Keratinocyte (primary cell): ENCODE data around the gene SLC45A2. TPM values are rescaled to one million over a fixed set of nuclear protein-coding genes. Genes with fewer than 3 reads are reported as not detected.

Source experiments
- DNase-seq: peaks from one replicate; pipeline ENCODE4 v3.0.0-alpha.2; 2011; ENCODE audit warnings: low read depth, missing footprints, low spot score
- FAIRE-seq: peaks from 2 replicates; lab custom pipeline; 2011; peaks lifted over from hg19 to GRCh38; lab: Jason Lieb, UNC
- H2AFZ ChIP-seq: 2 replicates; pipeline ENCODE4 v1.6.0; 2012; ENCODE audit warnings: low read length, control low read depth, inconsistent platforms; ENCODE audit not compliant: control insufficient read depth
- H3K27ac ChIP-seq: 2 replicates; pipeline ENCODE4 v1.5.1; 2011; ENCODE audit warnings: low read length; ENCODE audit not compliant: control insufficient read depth, insufficient read depth
- H3K27me3 ChIP-seq: 3 replicates; pipeline ENCODE4 v1.6.0; 2011; ENCODE audit warnings: low read length; ENCODE audit not compliant: control insufficient read depth, insufficient read depth; ENCODE audit errors: extremely low read depth
- H3K36me3 ChIP-seq, 2 experiments: 2 replicates in 1 of 2; 3 replicates in 1 of 2; pipeline ENCODE4 v1.5.1; 2011; ENCODE audit warnings: low read length in 2 of 2, mild to moderate bottlenecking in 1 of 2; ENCODE audit not compliant: control insufficient read depth in 2 of 2, insufficient read depth in 2 of 2; ENCODE audit errors: extremely low read depth in 1 of 2
- H3K4me1 ChIP-seq: 3 replicates; pipeline ENCODE4 v1.5.1; 2011; ENCODE audit warnings: low read length; ENCODE audit not compliant: control insufficient read depth, insufficient read depth; ENCODE audit errors: extremely low read depth
- H3K4me2 ChIP-seq: 3 replicates; pipeline ENCODE4 v1.6.0; 2011; ENCODE audit warnings: low read depth, low read length; ENCODE audit not compliant: control insufficient read depth, insufficient read depth; ENCODE audit errors: extremely low read depth
- H3K4me3 ChIP-seq, 3 experiments: fragments of 200-600 bp in 1 of 3; sonication (generic) in 1 of 3; 2 replicates in 2 of 3; 3 replicates in 1 of 3; pipeline ENCODE4 v1.5.1; 2011 to 2016; ENCODE audit warnings: low read length in 3 of 3, mild to moderate bottlenecking in 3 of 3, control low read depth in 2 of 3, inconsistent platforms in 1 of 3, low read depth in 1 of 3, mixed read lengths in 1 of 3, mixed run types in 1 of 3, moderate library complexity in 1 of 3; ENCODE audit not compliant: control insufficient read depth in 2 of 3, insufficient read depth in 2 of 3; ENCODE audit errors: extremely low read depth in 1 of 3
- H3K79me2 ChIP-seq: 2 replicates; pipeline ENCODE4 v1.6.0; 2012; ENCODE audit warnings: low read length; ENCODE audit not compliant: control insufficient read depth, insufficient read depth
- H3K9ac ChIP-seq: 3 replicates; pipeline ENCODE4 v1.6.0; 2011; ENCODE audit warnings: low read length; ENCODE audit not compliant: control insufficient read depth, insufficient read depth; ENCODE audit errors: extremely low read depth
- H3K9me1 ChIP-seq: 3 replicates; pipeline ENCODE4 v1.6.0; 2011; ENCODE audit warnings: low read length; ENCODE audit not compliant: control insufficient read depth, insufficient read depth; ENCODE audit errors: extremely low read depth
- H3K9me3 ChIP-seq: 2 replicates; pipeline ENCODE4 v1.5.1; 2012; ENCODE audit warnings: low read depth, low read length; ENCODE audit not compliant: control insufficient read depth
- H4K20me1 ChIP-seq: 3 replicates; pipeline ENCODE4 v1.6.0; 2011; ENCODE audit warnings: low read length; ENCODE audit not compliant: control insufficient read depth, insufficient read depth; ENCODE audit errors: extremely low read depth
- EZH2 ChIP-seq: IDR thresholded peaks from one replicate; pipeline ENCODE4 v1.6.1; 2012; ENCODE audit warnings: inconsistent platforms, mild to moderate bottlenecking, low read length, moderate library complexity
- dilution Hi-C: fragments of 300-500 bp; cut with MboI; formaldehyde crosslinking; loops from one replicate; pipeline ENCODE4 v1.7.0; 2020; ENCODE audit warnings: low sequenced_read_pairs; ENCODE audit not compliant: extremely low pct_ligation_motif_present
- polyA plus RNA-seq, 5 experiments: library from polyadenylated mRNA; depleted of rRNA in 3 of 5; stranded (reverse) in 3 of 5; stranded (forward) in 1 of 5; unstranded in 1 of 5; fragments of >200 nt; gene quantifications; 1 replicate in 1 of 5; 2 replicates in 3 of 5; 3 replicates in 1 of 5; pipeline versions ENCODE4 v1.2.1 to v1.2.3, GENCODE V29; 2011 to 2012; ENCODE audit warnings: missing spikeins in 2 of 5, low read depth in 1 of 5, low replicate concordance in 1 of 5
- TF ChIP-seq, protein P1 (sequence below), 3 experiments: IDR thresholded peaks in 1 of 3; conservative IDR thresholded peaks in 1 of 3; optimal IDR thresholded peaks in 1 of 3; 2 replicates in 2 of 3; 3 replicates in 1 of 3; pipeline versions ENCODE3 to v1.5.1; 2011; ENCODE audit warnings: low read length in 3 of 3, mild to moderate bottlenecking in 3 of 3, moderate library complexity in 2 of 3, control low read depth in 1 of 3, inconsistent platforms in 1 of 3; ENCODE audit not compliant: insufficient read depth in 2 of 3; ENCODE audit errors: extremely low read depth in 1 of 3

Gene SLC45A2
- polyA plus RNA-seq, 1 donor (not counting 4 experiments of a cell fraction or from before 2014, with no cell fraction given) = 0.04 TPM

DNA sequence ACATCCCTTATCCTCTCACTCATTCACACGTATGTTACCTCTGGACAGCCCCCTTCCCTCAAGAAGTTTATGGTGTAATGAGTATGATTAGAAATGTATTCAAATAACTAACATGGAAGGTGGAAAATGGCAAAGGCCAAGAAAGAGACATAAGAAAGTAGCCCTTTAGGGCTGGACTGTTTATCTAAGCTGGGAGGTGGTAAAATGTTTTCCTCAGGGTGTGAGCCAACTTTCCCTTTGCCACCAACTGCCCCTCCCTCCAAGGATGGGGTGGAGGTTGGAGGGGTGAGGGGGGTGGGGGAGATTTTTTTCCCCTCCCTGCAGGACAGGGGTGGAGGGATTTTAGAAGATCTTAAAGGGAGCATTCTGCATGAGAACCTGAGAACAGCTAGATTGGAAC is 8.2 kb downstream of the SLC45A2 start:
- dilution Hi-C loops = no loop called here

DNA sequence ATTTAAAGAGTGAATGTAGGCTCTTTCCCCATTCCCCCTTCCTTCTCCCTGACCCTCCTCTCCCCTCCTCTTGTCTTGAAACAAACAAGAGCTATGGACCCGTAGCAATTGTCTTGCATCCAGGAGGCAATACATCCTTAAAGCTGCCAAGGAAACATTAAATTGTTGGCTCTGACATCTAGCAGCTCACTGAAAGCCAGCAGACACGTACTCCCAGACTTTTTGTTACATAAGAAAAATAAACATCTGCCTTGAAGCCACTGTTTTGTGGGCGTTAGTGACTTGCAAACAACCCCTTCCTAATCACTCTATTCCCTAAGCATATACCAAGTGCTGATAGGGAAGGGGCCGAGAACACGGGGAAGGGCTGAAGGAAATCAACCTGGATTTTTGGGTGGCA is 8.6 kb downstream of the SLC45A2 start:
- H3K79me2 ChIP-seq = no peaks in the 10 kb centered on the region
- H3K27ac ChIP-seq = no peak overlapping the region
- peaks cover 11% of the 10 kb centered on the region for H3K27me3 ChIP-seq
- dilution Hi-C loops = no loop called here
- no peak for FAIRE-seq
- H4K20me1 ChIP-seq = no peaks in the 10 kb centered on the region
- TF ChIP-seq, protein P1, sequence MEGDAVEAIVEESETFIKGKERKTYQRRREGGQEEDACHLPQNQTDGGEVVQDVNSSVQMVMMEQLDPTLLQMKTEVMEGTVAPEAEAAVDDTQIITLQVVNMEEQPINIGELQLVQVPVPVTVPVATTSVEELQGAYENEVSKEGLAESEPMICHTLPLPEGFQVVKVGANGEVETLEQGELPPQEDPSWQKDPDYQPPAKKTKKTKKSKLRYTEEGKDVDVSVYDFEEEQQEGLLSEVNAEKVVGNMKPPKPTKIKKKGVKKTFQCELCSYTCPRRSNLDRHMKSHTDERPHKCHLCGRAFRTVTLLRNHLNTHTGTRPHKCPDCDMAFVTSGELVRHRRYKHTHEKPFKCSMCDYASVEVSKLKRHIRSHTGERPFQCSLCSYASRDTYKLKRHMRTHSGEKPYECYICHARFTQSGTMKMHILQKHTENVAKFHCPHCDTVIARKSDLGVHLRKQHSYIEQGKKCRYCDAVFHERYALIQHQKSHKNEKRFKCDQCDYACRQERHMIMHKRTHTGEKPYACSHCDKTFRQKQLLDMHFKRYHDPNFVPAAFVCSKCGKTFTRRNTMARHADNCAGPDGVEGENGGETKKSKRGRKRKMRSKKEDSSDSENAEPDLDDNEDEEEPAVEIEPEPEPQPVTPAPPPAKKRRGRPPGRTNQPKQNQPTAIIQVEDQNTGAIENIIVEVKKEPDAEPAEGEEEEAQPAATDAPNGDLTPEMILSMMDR (optimal IDR thresholded peaks at IDR 0.05 in 1 of 3, IDR thresholded peaks at IDR 0.05 in 1 of 3, conservative IDR thresholded peaks at IDR 0.05 in 1 of 3; ENCODE audit: extremely low read depth in 1 of 3, insufficient read depth in 2 of 3, low read length in 3 of 3) = no peak
- TF ChIP-seq EZH2 = no peak
- H2AFZ ChIP-seq = no peak overlapping the region
- DNase-seq = no peak
- H3K4me1 ChIP-seq = no peaks in the 10 kb centered on the region
- no peaks in the 10 kb centered on the region for H3K9me3 ChIP-seq
- no peak overlapping the region for H3K4me2 ChIP-seq
- H3K4me3 ChIP-seq = no peak overlapping the region
- no peaks in the 10 kb centered on the region for H3K36me3 ChIP-seq
- H3K9ac ChIP-seq = no peak overlapping the region
- H3K9me1 ChIP-seq = no peaks in the 10 kb centered on the region

More for the DNA sequence above, 8.2 kb downstream of the SLC45A2 start:
- Histone ChIP-seq H2AFZ (no peak overlapping the region), H3K36me3 (no peaks in the 10 kb centered on the region), H3K4me3 (no peak overlapping the region), H3K27me3 (peaks cover 11% of the 10 kb centered on the region), H3K4me1 (no peaks in the 10 kb centered on the region), H4K20me1 (no peaks in the 10 kb centered on the region), H3K27ac (no peak overlapping the region), H3K9ac (no peak overlapping the region), H3K79me2 (no peaks in the 10 kb centered on the region), H3K4me2 (no peak overlapping the region), H3K9me1 (no peaks in the 10 kb centered on the region), H3K9me3 (no peaks in the 10 kb centered on the region)
- TF ChIP-seq, protein P1 (optimal IDR thresholded peaks at IDR 0.05 in 1 of 3, IDR thresholded peaks at IDR 0.05 in 1 of 3, conservative IDR thresholded peaks at IDR 0.05 in 1 of 3; ENCODE audit: extremely low read depth in 1 of 3, insufficient read depth in 2 of 3, low read length in 3 of 3) = no peak
- TF ChIP-seq EZH2 = no peak
- DNase-seq = no peak
- no peak for FAIRE-seq
